Epithelial cell of alveolus of lung (primary cell): ENCODE data around the gene RPS6KA1. TPM values are rescaled to one million over a fixed set of nuclear protein-coding genes. Genes with fewer than 3 reads are reported as not detected.

Source experiments
- total RNA-seq: library from RNA; depleted of rRNA; stranded (reverse); fragments of >200 nt; gene quantifications from 2 replicates; pipeline ENCODE4 v1.2.1, GENCODE V29; 2015

The RPS6KA1 gene
- total RNA-seq: 3.8 and 12.0 TPM in 2 replicates

DNA sequence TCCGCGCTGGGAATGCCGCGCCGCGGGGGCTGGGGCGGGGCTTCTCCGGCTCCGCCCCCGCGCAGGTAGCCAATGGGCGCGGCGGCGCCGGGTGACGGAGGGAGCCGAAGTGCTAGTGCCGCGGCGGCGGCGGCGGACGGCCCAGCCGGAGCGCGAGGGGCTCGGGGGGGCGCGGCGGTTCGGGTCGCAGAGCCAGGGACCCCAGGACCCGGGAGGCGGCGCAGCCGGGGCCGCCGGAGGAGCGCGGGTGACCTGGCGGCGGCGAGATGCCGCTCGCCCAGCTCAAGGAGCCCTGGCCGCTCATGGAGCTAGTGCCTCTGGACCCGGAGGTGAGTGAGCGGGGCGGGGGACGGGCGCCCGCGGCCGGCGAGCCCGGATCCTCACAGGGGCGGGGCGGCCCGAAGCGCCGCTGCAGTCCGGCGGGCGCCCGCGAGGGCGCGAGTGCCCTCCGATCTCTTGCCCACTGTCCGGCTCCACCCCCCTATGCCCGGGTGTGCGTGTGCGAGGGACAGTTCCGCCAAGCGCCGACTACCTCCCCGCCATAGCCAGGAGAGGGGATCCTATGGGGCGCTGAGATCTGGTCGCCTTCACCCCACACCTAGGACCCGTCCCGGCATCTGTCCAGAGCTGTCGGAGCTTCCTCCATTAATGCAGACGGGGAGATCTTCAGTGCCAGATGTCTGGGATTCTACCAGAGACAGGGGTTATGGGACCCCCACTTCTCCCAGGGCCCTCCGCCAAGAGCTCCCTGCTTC, at the start of gene RPS6KA1:
RPS6KA1 (plus strand) TSS at position 107 of the 755 bp plus-strand sequence; CDS start at position 267, 160 bp downstream.

Other genes starting within 250 kb of the RPS6KA1 start
- 89.3 and 181 TPM in 2 replicates for gene SH3BGRL3, start 249.7 kb upstream of the RPS6KA1 start, total RNA-seq
- 2.7 and 7.5 TPM in 2 replicates for gene UBXN11, start 223.1 kb upstream of the RPS6KA1 start, total RNA-seq
- not detected in 2 replicates for gene CD52, start 211.8 kb upstream of the RPS6KA1 start, total RNA-seq
- gene CRYBG2, start 175.6 kb upstream of the RPS6KA1 start, total RNA-seq: 0.26 TPM in 1 of 2 replicates, not detected in the other
- gene ZNF683, start 157.0 kb upstream of the RPS6KA1 start, total RNA-seq: not detected in 2 replicates
- gene LIN28A, start 118.9 kb upstream of the RPS6KA1 start, total RNA-seq: not detected in 2 replicates
- 27.9 and 44.2 TPM in 2 replicates for gene DHDDS, start 97.4 kb upstream of the RPS6KA1 start, total RNA-seq
- 355 and 402 TPM in 2 replicates for gene HMGN2, start 57.3 kb upstream of the RPS6KA1 start, total RNA-seq
- 24.4 and 52.9 TPM in 2 replicates for gene ARID1A, start 166.3 kb downstream of the RPS6KA1 start, total RNA-seq